K562 (cell line): Measurements from ENCODE around the gene MYLK4. TPM values are rescaled to one million over a fixed set of nuclear protein-coding genes. Genes with fewer than 3 reads are reported as not detected.
A peak's percentile ranks its signal among the peaks of the same experiment; 100 is the strongest.

Experiments used
- ATAC-seq: fragments of 200-7000 bp; cut with Tn5 transposase; 3 replicates; pipeline ENCODE4 v1.9.1; 2020; ENCODE audit warnings: moderate library complexity
- BruUV-seq: library from RNA; stranded (reverse); fragments of 400-500 nt; replicated peaks from 2 replicates; lab custom pipeline; 2021; lab: Mats Ljungman, UMichigan
- CTCF ChIA-PET: fragments of 300-600 bp; formaldehyde crosslinking; extraction: SDS; loops from one replicate; lab custom pipeline; 2021; ENCODE audit warnings: low intra/inter-chr PET ratio; lab: Yijun Ruan, JAX
- POLR2A ChIA-PET: fragments of 300-600, 350-650 bp; sonication (Branson Sonifier 250); formaldehyde crosslinking; extraction: SDS; loops from one replicate; lab custom pipeline; 2021; ENCODE audit warnings: antibody characterized with exemption, inconsistent platforms; lab: Yijun Ruan, JAX
- DNase-seq, 4 experiments: peaks; one replicate each; pipeline versions ENCODE4 v3.0.0 to v3.0.0-alpha.2; 2011 to 2018; ENCODE audit warnings: low spot score in 3 of 4, mixed read lengths in 3 of 4; ENCODE audit errors: extremely low read depth in 1 of 4
- FAIRE-seq: peaks from 2 replicates; lab custom pipeline; 2011; peaks lifted over from hg19 to GRCh38; lab: Jason Lieb, UNC
- H2AFZ ChIP-seq: 2 replicates; pipeline ENCODE4 v1.6.0; 2011; ENCODE audit warnings: low read depth, low read length, control low read depth, inconsistent platforms
- H3K27ac ChIP-seq: fragments of 200-600 bp; 3 replicates; pipeline ENCODE4 v1.8.0; 2011; ENCODE audit warnings: low read depth, mild to moderate bottlenecking, control low read depth, inconsistent platforms, low read length, moderate library complexity, mixed read lengths; ENCODE audit errors: extremely low read depth
- H3K27me3 ChIP-seq, 2 experiments: fragments of 300-600 bp in 1 of 2; 2 replicates in 1 of 2; 3 replicates in 1 of 2; pipeline versions ENCODE4 v1.6.0 to v1.8.0; 2011; ENCODE audit warnings: inconsistent platforms in 2 of 2, low read length in 2 of 2, mild to moderate bottlenecking in 1 of 2, mixed read lengths in 1 of 2, moderate library complexity in 1 of 2; ENCODE audit not compliant: control insufficient read depth in 2 of 2, insufficient read depth in 2 of 2
- H3K36me3 ChIP-seq: fragments of 300-600 bp; 3 replicates; pipeline ENCODE4 v1.8.0; 2011; ENCODE audit warnings: mild to moderate bottlenecking, low read length, inconsistent platforms; ENCODE audit not compliant: control insufficient read depth, insufficient read depth
- H3K4me1 ChIP-seq, 2 experiments: fragments of 200-600 bp in 1 of 2; replicated peaks in 1 of 2; 2 replicates in 1 of 2; 3 replicates in 1 of 2; pipeline versions ENCODE4 v1.5.1 to v1.8.0; 2011; ENCODE audit warnings: inconsistent platforms in 2 of 2, low read length in 2 of 2, mild to moderate bottlenecking in 1 of 2, mixed read lengths in 1 of 2, moderate library complexity in 1 of 2; ENCODE audit not compliant: control insufficient read depth in 2 of 2, insufficient read depth in 2 of 2
- H3K4me2 ChIP-seq: 2 replicates; pipeline ENCODE4 v1.6.1; 2011; ENCODE audit warnings: low read length, control low read depth, inconsistent platforms, mixed read lengths; ENCODE audit not compliant: insufficient read depth
- H3K4me3 ChIP-seq: fragments of 200-600 bp; sonication (generic), shearing (Covaris generic); 2 replicates; pipeline ENCODE4 v1.5.1; 2016; ENCODE audit warnings: control low read depth, inconsistent platforms
- H3K79me2 ChIP-seq: fragments of 200-600 bp; 3 replicates; pipeline ENCODE4 v1.8.0; 2011; ENCODE audit warnings: low read length, inconsistent platforms; ENCODE audit not compliant: control insufficient read depth, insufficient read depth
- H3K9ac ChIP-seq, 2 experiments: 2 replicates each; pipeline versions ENCODE4 v1.6.0 to v1.6.1; 2011; ENCODE audit warnings: low read depth in 2 of 2, low read length in 2 of 2, control low read depth in 1 of 2, inconsistent platforms in 1 of 2, mild to moderate bottlenecking in 1 of 2, mixed read lengths in 1 of 2; ENCODE audit not compliant: insufficient read depth in 1 of 2
- H3K9me1 ChIP-seq: one replicate; pipeline ENCODE4 v1.6.0; 2011; ENCODE audit warnings: inconsistent platforms, mild to moderate bottlenecking, low read length, moderate library complexity; ENCODE audit not compliant: control insufficient read depth, insufficient read depth
- H3K9me3 ChIP-seq: replicated peaks from 2 replicates; pipeline ENCODE4 v1.5.1; 2011; ENCODE audit warnings: low read depth, low read length, inconsistent platforms; ENCODE audit not compliant: control insufficient read depth, insufficient read depth
- H4K20me1 ChIP-seq: replicated peaks from 2 replicates; pipeline ENCODE4 v1.6.1; 2011; ENCODE audit warnings: low read length, inconsistent platforms, mixed read lengths; ENCODE audit not compliant: control insufficient read depth, insufficient read depth
- BCLAF1 ChIP-seq, 2 experiments: fragments of 450-650 bp in 1 of 2; IDR thresholded peaks; 2 replicates each; pipeline ENCODE4 v1.6.1; 2011 to 2017; ENCODE audit warnings: low read depth in 2 of 2, antibody characterized with exemption in 1 of 2, borderline replicate concordance in 1 of 2, low read length in 1 of 2, mild to moderate bottlenecking in 1 of 2, mixed read lengths in 1 of 2; ENCODE audit not compliant: control insufficient read depth in 1 of 2
- FOXA3 ChIP-seq, 2 experiments: fragments of 450-650 bp in 1 of 2; sonication (generic) in 1 of 2; formaldehyde crosslinking; IDR thresholded peaks in 1 of 2; conservative IDR thresholded peaks in 1 of 2; 2 replicates each; pipeline versions ENCODE4 v1.4.0 to v1.8.0; 2020 to 2022; ENCODE audit warnings: mild to moderate bottlenecking in 2 of 2, missing genetic modification reagents in 1 of 2
- FOXK1 ChIP-seq: sonication (generic); formaldehyde crosslinking; IDR thresholded peaks from 2 replicates; pipeline ENCODE4 v1.8.0; 2022; ENCODE audit warnings: missing genetic modification reagents, mild to moderate bottlenecking, borderline replicate concordance
- GATAD2B ChIP-seq: fragments of 450-650 bp; IDR thresholded peaks from 2 replicates; pipeline ENCODE4 v1.6.1; 2017; ENCODE audit warnings: mild to moderate bottlenecking, borderline replicate concordance
- HNRNPH1 ChIP-seq: fragments of 200-400 bp; formaldehyde crosslinking; optimal IDR thresholded peaks from 2 replicates; pipeline ENCODE3; 2017; ENCODE audit warnings: low read depth, mild to moderate bottlenecking, low read length, moderate library complexity
- HNRNPLL ChIP-seq: fragments of 200-400 bp; formaldehyde crosslinking; IDR thresholded peaks from 2 replicates; pipeline ENCODE4 v1.6.1; 2017; ENCODE audit warnings: low read length, low read depth, mild to moderate bottlenecking; ENCODE audit not compliant: poor library complexity, severe bottlenecking
- JUN ChIP-seq, 2 experiments: sonication (generic) in 1 of 2; formaldehyde crosslinking in 1 of 2; IDR thresholded peaks; 2 replicates each; pipeline versions ENCODE4 v1.6.1 to v1.8.0; 2012 to 2022; ENCODE audit warnings: borderline replicate concordance in 2 of 2, mild to moderate bottlenecking in 2 of 2, improper control_type of control experiment in 1 of 2, low read depth in 1 of 2, low read length in 1 of 2, missing genetic modification reagents in 1 of 2
- JUND ChIP-seq, 2 experiments: IDR thresholded peaks; 2 replicates in 1 of 2; 3 replicates in 1 of 2; pipeline ENCODE4 v1.6.1; 2011; ENCODE audit warnings: borderline replicate concordance in 2 of 2, low read depth in 2 of 2, low read length in 2 of 2, improper control_type of control experiment in 1 of 2, missing biosample characterization in 1 of 2, missing genetic modification characterization in 1 of 2, missing genetic modification reagents in 1 of 2
- LEF1 ChIP-seq: fragments of 450-650 bp; IDR thresholded peaks from 2 replicates; pipeline ENCODE4 v1.6.1; 2016; ENCODE audit warnings: mild to moderate bottlenecking
- RBFOX2 ChIP-seq: fragments of 200-400 bp; formaldehyde crosslinking; IDR thresholded peaks from 2 replicates; pipeline ENCODE4 v1.6.1; 2017; ENCODE audit warnings: low read depth, mild to moderate bottlenecking, low read length, moderate library complexity
- RBM14 ChIP-seq: fragments of 200-400 bp; formaldehyde crosslinking; IDR thresholded peaks from 2 replicates; pipeline ENCODE4 v1.6.1; 2018; ENCODE audit warnings: low read depth, mild to moderate bottlenecking, low read length, moderate library complexity, borderline replicate concordance; ENCODE audit not compliant: insufficient read depth
- SAP30 ChIP-seq: fragments of 200-600 bp; sonication (generic); IDR thresholded peaks from 2 replicates; pipeline ENCODE4 v1.6.1; 2012; ENCODE audit warnings: borderline replicate concordance, low read depth, mild to moderate bottlenecking, moderate library complexity, low read length, control low read depth, inconsistent platforms; ENCODE audit not compliant: insufficient read depth, poor library complexity, severe bottlenecking
- SPI1 ChIP-seq: IDR thresholded peaks from 2 replicates; pipeline ENCODE4 v1.6.1; 2011; ENCODE audit warnings: low read depth, low read length, control low read depth, borderline replicate concordance
- ZNF121 ChIP-seq: sonication (generic); formaldehyde crosslinking; conservative IDR thresholded peaks from 2 replicates; pipeline ENCODE4 v1.8.0; 2022; ENCODE audit warnings: missing genetic modification reagents
- WGBS: fragments of 100-300 bp; shearing (Covaris generic); methylation state at CpG from one replicate; pipeline ENCODE4 v1.1.6; 2016; ENCODE audit warnings: low coverage, mixed read lengths; ENCODE audit not compliant: insufficient coverage; ENCODE audit errors: missing lambda C conversion rate; 5-methylcytosine and 5-hydroxymethylcytosine counted together
- in situ Hi-C: fragments of 300-500 bp; cut with MboI; formaldehyde crosslinking; loops from 4 replicates; pipeline ENCODE4 v1.15.0; 2018; ENCODE audit warnings: inconsistent platforms, mixed read lengths
- intact Hi-C: fragments of 100-400 bp; cut with micrococcal nuclease; formaldehyde crosslinking; loops from 2 replicates; pipeline ENCODE4 v1.14.2; 2022
- polyA plus RNA-seq, 8 experiments: library from polyadenylated mRNA; depleted of rRNA in 4 of 8; stranded (reverse) in 5 of 8; unstranded in 3 of 8; fragments of >200 nt; fragmentation: Nextera tagmentation in 2 of 8; fragmentation: Illumina TruSeq in 1 of 8; extraction: Ambion mirVana in 2 of 8; extraction: Trizol in 1 of 8; gene quantifications; 2 replicates each; pipeline versions ENCODE4 v1.2.1 to v1.2.3, GENCODE V29; 2011 to 2014; ENCODE audit warnings: inconsistent platforms in 1 of 8, missing spikeins in 1 of 8
- total RNA-seq, 7 experiments: library from RNA; depleted of rRNA in 6 of 7; stranded (reverse); fragments of >200 nt in 6 of 7; fragmentation: Illumina TruSeq in 2 of 7; extraction: Trizol in 2 of 7; gene quantifications; 2 replicates each; pipeline versions ENCODE4 v1.2.1 to v1.2.3, GENCODE V29; 2011 to 2021; ENCODE audit warnings: low replicate concordance in 1 of 7

MYLK4 gene
- total and polyA plus RNA-seq, 9 of the 15 experiments (the other 6 are each of a cell fraction or from before 2014, with no cell fraction given), result 0.01 to 0.15 (median 0.06) TPM

GRCh38 chr6:2765896-2766766 is 15.4 kb upstream of the MYLK4 start:
- peak overlapping the region; percentile 78 for H3K4me3 ChIP-seq
- ChIA-PET POLR2A (interaction anchor here (0.6 to 10.9 kb wide), 15 partner anchors 8 to 851 kb away, joined by 3 to 151 read pairs (median 3); partner anchors contain the start of gene SERPINB1), CTCF (interaction anchor here (0.7 kb wide), 1 partner anchor 293 kb away, joined by 3 read pairs; no protein-coding TSS in a partner anchor)
- in situ Hi-C loops, result no loop called here
- H2AFZ ChIP-seq, result peak overlapping the region; percentile 64; the same call in 1 of the 2 replicates
- FAIRE-seq, result no peak
- H3K27ac ChIP-seq, result peak overlapping the region; percentile 85
- H3K9me3 ChIP-seq, result no peaks in the 10 kb centered on the region; the same call in 1 of the 2 replicates
- peaks cover 38% of the 10 kb centered on the region for H4K20me1 ChIP-seq
- peak overlapping the region; percentile 78 to 97 for H3K9ac ChIP-seq
- under 1% methylated on average over 70 of the region's 91 CpGs for WGBS
- peaks cover 59% of the 10 kb centered on the region for H3K79me2 ChIP-seq
- intact Hi-C loops, result loop anchor here (1.0 kb wide), 1 partner anchor 75 kb away; the partner anchor contains the start of gene SERPINB1
- H3K9me1 ChIP-seq, result no peaks in the 10 kb centered on the region
- ATAC-seq, result peak; percentile 10
- peaks cover 37% of the 10 kb centered on the region in 2 experiments for H3K4me1 ChIP-seq
- DNase-seq, result peak in 3 of 4 experiments; percentile 68 to 86 (median 73)
- BruUV-seq, result no TSS peak
- peaks cover 38% of the 10 kb centered on the region for H3K36me3 ChIP-seq
- no peaks in the 10 kb centered on the region for H3K27me3 ChIP-seq
- H3K4me2 ChIP-seq, result peak overlapping the region; percentile 91
- TF ChIP-seq SAP30 (peak; percentile 68), ZNF121 (CRISPR knock-in tag) (0 out of 2 replicates have a peak, but pooled peaks have one; percentile 6), JUN (IDR thresholded peaks at IDR 0.05; ENCODE audit: borderline replicate concordance, low read depth, low read length) (no peak), JUN (CRISPR knock-in tag; IDR thresholded peaks at IDR 0.05; ENCODE audit: borderline replicate concordance) (peak; percentile 11; the same call in 1 of the 2 replicates), RBFOX2 (peak; percentile 85), HNRNPLL (peak; percentile 29), FOXA3 (CRISPR knock-in tag; conservative IDR thresholded peaks at IDR 0.05 in 1 of 2, IDR thresholded peaks at IDR 0.05 in 1 of 2) (peak in 1 of 2 experiments; percentile 69; a peak in 1 of 4 replicates), GATAD2B (no peak), JUND (IDR thresholded peaks at IDR 0.05; ENCODE audit: borderline replicate concordance, low read depth, low read length) (no peak), JUND (tag; IDR thresholded peaks at IDR 0.05; ENCODE audit: borderline replicate concordance, low read depth, low read length) (0 out of 3 replicates have a peak, but pooled peaks have one; percentile 21), BCLAF1 (IDR thresholded peaks at IDR 0.05; ENCODE audit: borderline replicate concordance in 1 of 2, control insufficient read depth in 1 of 2, low read depth in 2 of 2, low read length in 1 of 2) (no peak), SPI1 (no peak), HNRNPH1 (no peak), FOXK1 (CRISPR knock-in tag) (0 out of 2 replicates have a peak, but pooled peaks have one; percentile 39), LEF1 (no peak), RBM14 (0 out of 2 replicates have a peak, but pooled peaks have one; percentile 78)
